ENCODE data around the gene USP31.

The USP31 gene

GRCh38 chr16:23072769-23073549 is 76.3 kb downstream of the USP31 start:
- FAIRE-seq (no peak), DNase-seq (ENCODE audit: insufficient read length, low spot score) (no peak)
- no peak for TF ChIP-seq CTCF (IDR thresholded peaks at IDR 0.05; ENCODE audit: insufficient read depth, missing control alignments)

GRCh38 chr16:23072084-23072599 is 77.1 kb downstream of the USP31 start:
- no peak for DNase-seq (ENCODE audit: insufficient read length, low spot score)
- no peak for FAIRE-seq
- TF ChIP-seq CTCF (IDR thresholded peaks at IDR 0.05; ENCODE audit: insufficient read depth, missing control alignments), result no peak

GRCh38 chr16:23071196-23072083 is 77.8 kb downstream of the USP31 start:
- no peak for DNase-seq (ENCODE audit: insufficient read length, low spot score)
- FAIRE-seq, result no peak
- no peak for TF ChIP-seq CTCF (IDR thresholded peaks at IDR 0.05; ENCODE audit: insufficient read depth, missing control alignments)

GRCh38 chr16:23069844-23070243 is 79.4 kb downstream of the USP31 start:
- TF ChIP-seq CTCF (IDR thresholded peaks at IDR 0.05; ENCODE audit: insufficient read depth, missing control alignments), result no peak
- DNase-seq (ENCODE audit: insufficient read length, low spot score) (no peak), FAIRE-seq (no peak)

- no peak for FAIRE-seq
- no peak for DNase-seq (ENCODE audit: insufficient read length, low spot score)
Observed at GRCh38 chr16:23068079-23068736, 81.0 kb downstream of the USP31 start.

GRCh38 chr16:23066676-23067075 is 82.6 kb downstream of the USP31 start:
- no peak for TF ChIP-seq CTCF (IDR thresholded peaks at IDR 0.05; ENCODE audit: insufficient read depth, missing control alignments)
- FAIRE-seq (no peak), DNase-seq (ENCODE audit: insufficient read length, low spot score) (no peak)

More at GRCh38 chr16:23068079-23068736, 81.0 kb downstream of the USP31 start:
- TF ChIP-seq CTCF (IDR thresholded peaks at IDR 0.05; ENCODE audit: insufficient read depth, missing control alignments), result no peak
